HG02970 (cell line): ENCODE results near the gene TNFSF4.
"Not testable (repeated sequence)": the region's sequence is repeated elsewhere in the genome, so short reads cannot be mapped to it uniquely, and the experiment has no call there.

Experiments
- ATAC-seq: cut with Tn5 transposase; IDR thresholded peaks from one replicate; pipeline ENCODE4 v1.9.1; 2021; ENCODE audit warnings: mild to moderate bottlenecking, moderate library complexity, moderate number of reproducible peaks; ENCODE audit not compliant: unreplicated experiment, low FRiP score

TNFSF4 gene

GRCh38 chr1:173206816-173207568, at the start of gene TNFSF4:
TSS of gene TNFSF4 (minus strand) at chr1:173207331. CDS start at chr1:173207176, 155 bp downstream.
- no peak for ATAC-seq

GRCh38 chr1:173255214-173255813, 48.2 kb upstream of the TNFSF4 start:
- no peak for ATAC-seq

DNA sequence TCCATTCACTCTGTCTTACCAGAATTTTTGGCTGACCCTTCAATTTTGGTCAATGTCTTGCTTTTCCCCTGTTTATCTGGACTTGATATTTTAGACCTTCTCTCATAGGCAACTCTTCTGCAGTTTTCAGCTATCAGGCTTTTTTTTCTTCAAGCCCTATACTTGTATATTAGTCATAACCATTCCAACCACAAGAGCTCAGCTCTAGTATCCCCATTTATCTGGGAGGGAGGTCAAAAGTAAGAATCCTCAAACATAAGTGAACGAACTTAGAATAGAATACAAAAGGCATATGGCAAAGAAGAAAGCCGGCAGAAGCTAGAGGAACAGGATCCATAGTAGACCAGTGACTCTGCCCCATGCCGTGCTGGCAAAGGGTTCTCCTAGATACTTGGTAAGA, 45.9 kb upstream of the TNFSF4 start:
- ATAC-seq, result no peak

- no peak for ATAC-seq
Observed at GRCh38 chr1:173249349-173249748, 42.2 kb upstream of the TNFSF4 start.

DNA sequence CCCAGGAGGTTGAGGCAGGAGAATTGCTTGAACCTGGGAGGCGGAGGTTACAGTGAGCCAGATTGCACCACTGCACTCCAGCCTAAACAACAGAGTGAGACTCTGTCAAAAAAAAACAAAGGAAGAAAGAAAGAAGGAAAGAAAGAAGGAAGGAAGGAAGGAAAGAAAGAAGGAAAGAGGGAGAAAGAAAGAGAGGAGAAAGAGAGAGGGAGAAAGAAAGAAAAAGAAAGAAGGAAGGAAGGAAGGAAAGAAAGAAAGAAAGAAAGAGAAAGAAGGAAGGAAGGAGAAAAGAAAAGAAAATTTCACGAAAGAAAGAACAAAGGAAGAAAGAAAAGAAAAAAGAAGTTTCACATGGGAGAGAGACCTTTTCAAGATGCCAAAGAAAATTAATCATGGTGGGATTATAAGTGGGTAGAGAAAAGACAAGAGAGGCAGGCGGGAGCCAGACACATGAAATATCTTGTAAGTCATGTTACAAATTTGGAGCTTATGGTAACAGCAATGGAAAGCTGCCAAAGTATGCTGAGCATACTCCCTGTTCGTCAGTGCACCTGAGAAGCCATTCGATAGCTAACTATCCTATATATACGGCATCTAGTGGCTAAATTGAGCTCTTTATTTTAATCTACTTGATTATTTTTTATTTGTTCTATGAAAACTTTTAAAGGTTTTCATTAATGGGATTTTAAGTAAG, 41.3 kb upstream of the TNFSF4 start:
- ATAC-seq, result no peak

DNA sequence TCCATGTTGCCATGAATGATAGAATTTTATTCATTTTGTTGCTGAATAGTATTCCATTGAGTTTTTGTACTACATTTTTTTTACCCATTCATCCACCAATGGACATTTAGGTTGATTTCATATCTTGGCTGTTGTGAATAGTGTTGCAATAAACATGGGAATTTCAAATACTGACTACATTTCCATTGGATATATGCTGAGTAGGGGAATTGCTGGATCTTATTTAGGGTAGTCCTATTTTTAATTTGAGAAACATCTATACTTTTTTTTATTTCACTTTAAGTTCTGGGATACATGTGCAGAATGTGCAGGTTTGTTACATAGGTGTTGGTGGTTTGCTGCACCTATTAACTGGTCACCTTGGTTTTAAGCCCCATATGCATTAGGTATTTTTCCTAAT, 38.8 kb upstream of the TNFSF4 start:
- ATAC-seq, result no peak

DNA sequence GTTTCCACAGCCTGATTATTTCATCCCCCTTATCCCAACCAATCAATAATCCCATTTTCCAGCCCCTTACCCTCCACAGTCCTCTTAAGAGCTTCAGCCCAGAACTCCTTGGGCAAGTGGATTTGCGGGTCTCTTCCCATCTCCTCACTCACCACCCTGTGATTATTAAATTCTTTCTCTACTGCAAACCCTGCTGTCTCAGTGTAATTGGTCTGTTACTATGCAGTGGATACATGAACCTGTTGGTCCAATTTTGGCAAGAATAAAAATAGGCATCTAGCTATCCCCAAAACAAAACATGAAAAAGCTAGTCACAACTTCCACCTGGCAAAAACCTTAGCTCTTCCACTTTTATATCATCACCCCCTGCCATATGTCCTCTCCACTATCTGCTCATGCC, 36.2 kb upstream of the TNFSF4 start:
- no peak for ATAC-seq

DNA sequence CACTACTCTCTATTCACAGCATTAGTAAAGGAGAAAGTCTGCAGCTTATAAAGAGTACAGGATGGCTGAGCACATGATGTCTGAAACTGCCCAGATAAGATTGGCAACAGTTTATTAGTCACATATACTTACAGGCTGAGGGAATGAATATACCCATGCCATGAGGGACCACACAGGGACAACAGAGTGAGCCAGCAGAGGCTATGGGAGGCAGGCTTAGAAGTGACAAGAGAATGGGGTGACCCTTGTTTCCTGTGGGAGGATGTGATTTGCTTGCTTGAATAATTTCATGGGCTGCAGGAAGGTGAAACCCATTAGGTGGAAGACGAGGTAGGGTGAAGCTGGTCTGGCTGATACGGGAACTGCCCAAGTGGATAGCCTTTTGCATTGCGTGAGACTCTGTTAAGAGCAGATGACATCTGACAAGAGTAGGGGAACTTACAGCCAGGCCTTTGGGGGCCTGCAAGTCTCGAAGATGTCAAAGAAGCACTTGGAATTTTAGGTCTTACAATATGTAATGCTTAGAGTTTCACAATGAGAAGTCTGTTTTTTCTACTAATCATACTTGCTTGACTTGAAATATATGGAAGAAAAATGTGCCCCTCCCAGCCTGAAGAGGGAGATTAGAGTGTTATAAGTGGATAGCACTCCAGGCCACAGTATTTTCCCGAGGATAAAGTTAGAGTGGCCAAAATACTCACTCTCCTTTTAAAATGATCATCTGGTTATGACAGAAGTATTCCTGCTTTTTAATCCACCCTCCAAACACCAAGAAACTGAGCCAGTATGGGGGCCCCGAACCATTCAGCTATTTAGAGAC, 34.6 kb upstream of the TNFSF4 start:
- ATAC-seq, result no peak

DNA sequence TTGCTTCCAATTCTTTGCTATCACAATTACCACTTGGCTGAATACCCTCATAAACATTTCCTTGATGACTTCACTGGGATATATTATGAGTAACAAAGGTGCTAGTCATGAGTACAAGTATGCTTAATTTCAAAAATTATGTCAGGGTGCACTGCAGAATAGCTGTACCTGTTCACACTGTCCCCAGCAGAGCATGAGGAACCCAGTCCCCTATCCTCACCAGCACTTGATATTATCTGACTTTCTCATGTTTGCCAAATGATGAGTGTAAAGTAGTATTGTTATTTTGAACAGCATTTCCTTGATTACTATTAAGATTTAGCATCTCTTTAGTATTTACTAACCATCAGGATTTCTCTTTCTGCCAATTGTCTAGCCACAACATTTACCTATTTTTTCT, 33.5 kb upstream of the TNFSF4 start:
- no peak for ATAC-seq

GRCh38 chr1:173239058-173239457, 31.9 kb upstream of the TNFSF4 start:
- no peak for ATAC-seq

DNA sequence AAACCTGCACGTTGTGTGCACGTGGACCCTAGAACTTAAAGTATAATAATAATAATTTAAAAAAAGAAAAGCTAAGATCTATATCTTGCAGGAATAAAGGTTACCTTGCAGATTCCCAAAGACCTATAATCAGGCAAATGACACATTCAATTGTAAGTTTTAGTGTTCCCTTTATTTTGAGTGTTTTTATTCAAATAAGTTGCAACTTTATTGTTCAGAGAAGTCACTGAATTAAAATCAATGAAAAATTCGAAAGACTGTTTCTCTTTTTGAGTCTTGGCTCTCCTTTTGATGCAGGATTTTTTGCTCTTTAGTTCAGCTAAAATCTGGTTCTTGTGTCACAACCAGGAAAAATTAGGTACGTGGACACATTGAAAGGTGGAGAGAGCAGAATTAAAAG, 27.8 kb upstream of the TNFSF4 start:
- ATAC-seq, result no peak

DNA sequence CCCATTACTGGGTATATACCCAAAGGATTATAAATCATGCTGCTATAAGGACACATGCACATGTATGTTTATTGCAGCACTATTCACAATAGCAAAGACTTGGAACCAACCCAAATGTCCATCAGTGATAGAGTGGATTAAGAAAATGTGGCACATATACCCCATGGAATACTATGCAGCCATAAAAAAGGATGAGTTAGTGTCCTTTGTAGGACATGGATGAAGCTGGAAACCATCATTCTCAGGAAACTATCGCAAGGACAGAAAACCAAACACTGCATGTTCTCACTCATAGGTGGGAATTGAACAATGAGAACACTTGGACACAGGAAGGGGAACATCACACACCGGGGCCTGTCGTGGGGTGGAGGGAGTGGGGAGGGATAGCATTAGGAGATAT, 27.3 kb upstream of the TNFSF4 start:
- ATAC-seq, result not testable (repeated sequence)

DNA sequence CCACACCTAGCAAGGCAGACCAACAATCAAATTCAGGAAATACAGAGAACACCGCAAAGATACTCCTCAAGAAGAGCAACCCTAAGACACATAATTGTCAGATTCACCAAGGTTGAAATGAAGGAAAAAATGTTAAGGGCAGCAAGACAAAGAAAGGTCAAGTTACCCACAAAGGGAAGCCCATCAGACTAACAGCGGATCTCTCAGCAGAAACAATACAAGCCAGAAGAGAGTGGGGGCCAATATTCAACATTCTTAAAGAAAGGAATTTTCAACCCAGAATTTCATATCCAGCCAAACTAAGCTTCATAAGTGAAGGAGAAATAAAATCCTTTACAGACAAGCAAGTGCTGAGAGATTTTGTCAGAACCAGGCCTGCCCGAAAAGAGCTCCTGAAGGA, 21.9 kb upstream of the TNFSF4 start:
- ATAC-seq, result not testable (repeated sequence)

DNA sequence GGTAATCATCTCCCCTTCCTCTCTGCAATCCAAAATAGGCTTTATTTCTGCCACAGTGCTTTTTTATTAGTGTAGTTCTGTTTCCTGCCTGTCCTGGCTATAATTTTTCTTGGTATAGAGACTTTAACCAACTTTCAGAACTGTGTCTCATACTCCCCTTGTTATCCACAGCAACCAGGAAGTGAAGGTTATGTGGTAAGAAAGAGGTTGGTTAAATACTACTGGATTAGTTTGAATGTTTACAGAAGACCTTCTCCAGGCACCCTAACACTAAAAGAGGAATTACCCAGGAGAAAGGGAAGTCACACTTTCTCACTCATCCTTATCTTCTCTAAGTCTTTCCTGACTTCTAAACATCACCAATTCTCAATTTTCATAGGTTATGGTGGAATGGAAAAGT, 17.8 kb upstream of the TNFSF4 start:
- ATAC-seq, result no peak

DNA sequence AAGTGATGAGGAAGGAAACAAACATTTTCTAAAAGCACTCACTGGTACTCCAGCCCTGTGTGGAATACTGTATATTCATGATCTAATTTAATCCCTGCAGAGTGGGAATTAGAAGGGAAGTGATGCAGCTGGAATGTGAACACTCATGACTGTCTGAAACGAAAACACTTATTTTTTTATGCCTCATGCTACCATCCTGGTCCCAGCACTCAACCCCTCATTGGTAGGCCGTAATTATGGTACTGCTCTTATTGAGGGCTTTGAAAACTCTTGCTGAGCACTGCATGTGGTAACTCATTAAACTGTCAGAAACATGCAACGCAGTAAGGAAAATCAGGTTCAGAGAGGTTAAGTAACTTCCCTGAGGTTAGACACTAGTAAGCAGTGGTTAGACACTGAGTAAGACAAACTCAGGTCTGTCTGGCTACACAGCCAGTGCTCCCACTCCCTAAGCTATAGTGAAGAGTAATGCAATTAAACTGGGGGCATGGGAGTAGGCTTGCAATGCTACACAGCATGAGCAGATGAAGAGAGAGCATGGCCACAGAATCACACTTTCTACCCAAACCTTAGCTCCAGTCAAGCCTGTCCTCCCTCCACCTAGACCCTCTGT, 17.3 kb upstream of the TNFSF4 start:
- ATAC-seq, result no peak

- no peak for ATAC-seq
Observed at GRCh38 chr1:173223031-173223380, 15.9 kb upstream of the TNFSF4 start.

DNA sequence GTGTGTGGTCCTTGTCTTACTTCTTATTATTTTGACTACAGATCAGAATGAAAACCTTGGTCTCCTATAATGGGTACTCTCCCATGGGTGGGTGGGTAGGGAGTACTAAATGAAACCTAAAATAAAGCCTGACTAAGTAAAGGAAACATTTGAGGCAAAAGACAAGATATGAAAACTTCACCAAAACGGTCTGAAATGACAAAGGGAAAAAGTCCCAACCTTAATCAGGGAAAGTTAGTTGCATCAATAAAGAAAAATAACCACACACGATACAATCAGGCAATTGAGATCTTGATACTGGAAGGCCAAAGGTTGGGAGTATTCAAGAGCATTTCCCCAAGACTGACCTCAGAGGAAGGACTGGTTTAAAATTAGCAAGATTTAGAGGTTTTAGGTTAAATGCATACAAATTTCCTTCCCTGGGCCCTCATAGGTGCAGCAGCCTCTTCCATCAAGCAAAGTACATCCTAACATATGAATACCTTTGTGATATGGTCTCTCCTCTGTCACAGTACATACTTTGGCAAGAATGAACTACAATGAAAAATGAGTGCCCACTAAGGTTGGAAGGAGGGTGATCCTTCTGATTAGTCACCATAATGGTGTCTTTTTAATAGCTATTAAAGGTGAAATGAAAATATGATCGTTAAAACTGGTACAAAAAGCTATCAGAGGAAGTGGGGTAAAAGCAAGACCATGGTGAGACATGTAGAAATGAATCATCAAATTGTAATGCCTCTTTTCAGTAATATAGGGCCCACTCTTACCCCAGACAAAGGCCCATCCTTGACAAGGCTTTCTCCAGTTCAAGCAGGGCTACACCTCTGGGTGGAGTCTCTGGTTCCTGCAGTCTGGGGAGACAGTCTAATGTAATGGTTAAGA, 15.3 kb upstream of the TNFSF4 start:
- no peak for ATAC-seq

- no peak for ATAC-seq
Observed at GRCh38 chr1:173220157-173220556, 13.0 kb upstream of the TNFSF4 start.

DNA sequence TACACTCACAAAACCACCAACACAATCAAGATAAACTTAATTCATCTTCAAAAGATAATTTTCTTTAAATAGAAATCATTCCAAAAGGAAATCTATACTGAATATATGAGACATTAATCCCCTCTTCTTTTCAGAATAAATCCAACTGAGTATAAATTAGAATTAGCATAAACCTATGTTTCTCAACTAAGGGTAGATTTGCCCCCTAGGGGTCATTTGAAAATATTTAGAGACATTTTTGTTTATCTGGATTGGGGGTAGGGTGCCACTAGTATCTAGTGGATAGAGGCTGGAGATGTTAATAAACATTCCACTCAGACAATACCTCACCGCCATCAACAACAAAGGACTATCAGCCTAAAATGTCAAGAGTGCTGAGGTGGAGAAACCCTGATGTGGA, 6.5 kb upstream of the TNFSF4 start:
- no peak for ATAC-seq
